Esophagus muscularis mucosa (tissue), 4 donors: ENCODE results near the gene SPIRE1. TPM values are rescaled to one million over a fixed set of nuclear protein-coding genes. Genes with fewer than 3 reads are reported as not detected.
A peak's percentile ranks its signal among the peaks of the same experiment; 100 is the strongest.

Experiments
- DNase-seq: peaks from one replicate; pipeline ENCODE4 v3.0.0-alpha.2; 2017; ENCODE audit errors: extremely low spot score
- H3K27ac ChIP-seq, 4 donors: fragments of 200-600 bp; sonication (generic); replicated peaks in 1 of 4; 1 replicate in 3 of 4; 2 replicates in 1 of 4; pipeline ENCODE4 v1.5.1; 2016 to 2019; ENCODE audit warnings: mild to moderate bottlenecking in 1 of 4
- H3K27me3 ChIP-seq, 4 donors: fragments of 200-600 bp; sonication (generic); one replicate each; pipeline versions ENCODE4 v1.5.1 to v1.6.0; 2016 to 2019
- H3K36me3 ChIP-seq, 4 donors: fragments of 200-600 bp; sonication (generic); one replicate each; pipeline ENCODE4 v1.5.1; 2016 to 2019
- H3K4me1 ChIP-seq, 4 donors: fragments of 200-600 bp; sonication (generic); one replicate each; pipeline ENCODE4 v1.5.1; 2016 to 2019
- H3K4me3 ChIP-seq, 4 donors: fragments of 200-600 bp; sonication (generic); 1 replicate in 2 of 4; 2 replicates in 2 of 4; pipeline ENCODE4 v1.5.1; 2016 to 2019; ENCODE audit warnings: mild to moderate bottlenecking in 4 of 4, moderate library complexity in 1 of 4
- H3K9me3 ChIP-seq, 4 donors: fragments of 200-600 bp; sonication (generic); 1 replicate in 3 of 4; 2 replicates in 1 of 4; pipeline ENCODE4 v1.5.1; 2016 to 2019
- CTCF ChIP-seq, 3 experiments: fragments of 200-600 bp in 2 of 3; fragments of 450-650 bp in 1 of 3; sonication (generic) in 2 of 3; IDR thresholded peaks; one replicate each; pipeline ENCODE4 v1.5.1; 2017 to 2019; ENCODE audit warnings: antibody characterized with exemption in 3 of 3, mild to moderate bottlenecking in 2 of 3, moderate library complexity in 1 of 3
- EP300 ChIP-seq: sonication (generic); formaldehyde crosslinking; IDR thresholded peaks from one replicate; pipeline ENCODE4 v1.6.1; 2017; ENCODE audit warnings: antibody characterized with exemption
- POLR2A ChIP-seq: fragments of 450-650 bp; IDR thresholded peaks from one replicate; pipeline ENCODE4 v1.6.1; 2017; ENCODE audit warnings: antibody characterized with exemption, moderate library complexity, mild to moderate bottlenecking, low read depth
- POLR2AphosphoS5 ChIP-seq, 2 donors: sonication (generic); formaldehyde crosslinking; IDR thresholded peaks; one replicate each; pipeline ENCODE4 v1.6.1; 2017; ENCODE audit warnings: antibody characterized with exemption in 2 of 2
- WGBS: methylation state at CpG from one replicate; pipeline ENCODE4 v1.1.5; 2018; 5-methylcytosine and 5-hydroxymethylcytosine counted together
- intact Hi-C: fragments of 100-400 bp; cut with DNase I; formaldehyde crosslinking; loops from one replicate; pipeline ENCODE4 v1.15.1; 2023
- total RNA-seq, 4 donors: library from RNA; depleted of rRNA; stranded (reverse); fragments of >200 nt; gene quantifications; one replicate each; pipeline versions ENCODE4 v1.1.0 to v1.2.1, GENCODE V29; 2016

Gene SPIRE1
- total RNA-seq, 4 donors from 2014 or later = 33.2 to 48.3 (median 40.2) TPM

GRCh38 chr18:12410081-12410481 is 247.8 kb downstream of the SPIRE1 start:
- 83% methylated on average over 9 of the region's 9 CpGs for WGBS
- TF ChIP-seq CTCF (IDR thresholded peaks at IDR 0.05) = no peak
- no peak for TF ChIP-seq POLR2AphosphoS5 (IDR thresholded peaks at IDR 0.05)
- no peak for TF ChIP-seq POLR2A
- no peak for TF ChIP-seq EP300
- H3K4me1 ChIP-seq = peaks cover 8 to 37% (median 22%) of the 10 kb centered on the region in 4 donors
- no peak overlapping the region for H3K27ac ChIP-seq
- peaks cover 0 to 5% (median 0%) of the 10 kb centered on the region in 4 donors for H3K36me3 ChIP-seq
- H3K27me3 ChIP-seq = no peaks in the 10 kb centered on the region
- intact Hi-C loops = no loop called here
- H3K9me3 ChIP-seq = no peaks in the 10 kb centered on the region
- no peak for DNase-seq
- H3K4me3 ChIP-seq = no peak overlapping the region

- no peaks in the 10 kb centered on the region for H3K27me3 ChIP-seq
- no peak overlapping the region for H3K27ac ChIP-seq
These were observed 248.4 kb downstream of the SPIRE1 start for GRCh38 chr18:12409469-12409868.

GRCh38 chr18:12408247-12408869 is 249.5 kb downstream of the SPIRE1 start:
- intact Hi-C loops = loop anchor here (5.0 kb wide), 1 partner anchor 249 kb away; the partner anchor contains the start of gene SPIRE1
- no peak for DNase-seq
- Histone ChIP-seq H3K4me3 (peak overlapping the region; percentile 66 to 82 (median 75)), H3K4me1 (peaks cover 8 to 37% (median 22%) of the 10 kb centered on the region in 4 donors), H3K27ac (peak overlapping the region; percentile 88 to 93 (median 92)), H3K9me3 (no peaks in the 10 kb centered on the region), H3K27me3 (no peaks in the 10 kb centered on the region), H3K36me3 (no peaks in the 10 kb centered on the region)
- TF ChIP-seq POLR2A (no peak), POLR2AphosphoS5 (IDR thresholded peaks at IDR 0.05) (no peak), EP300 (no peak), CTCF (IDR thresholded peaks at IDR 0.05) (no peak)
- 14% methylated on average over 9 of the region's 32 CpGs for WGBS

More at GRCh38 chr18:12409469-12409868, 248.4 kb downstream of the SPIRE1 start:
- no peak for TF ChIP-seq POLR2AphosphoS5 (IDR thresholded peaks at IDR 0.05)
- no peak for TF ChIP-seq POLR2A
- TF ChIP-seq EP300 = no peak
- TF ChIP-seq CTCF (IDR thresholded peaks at IDR 0.05) = no peak
- 66% methylated on average over 3 of the region's 3 CpGs for WGBS
- intact Hi-C loops = loop anchor here (5.0 kb wide), 1 partner anchor 248 kb away; the partner anchor contains the start of gene SPIRE1
- DNase-seq = no peak
- Histone ChIP-seq H3K4me1 (peaks cover 8 to 37% (median 22%) of the 10 kb centered on the region in 4 donors), H3K36me3 (peaks cover 0 to 5% (median 0%) of the 10 kb centered on the region in 4 donors), H3K9me3 (no peaks in the 10 kb centered on the region), H3K4me3 (no peak overlapping the region)

- Histone ChIP-seq H3K9me3 (no peaks in the 10 kb centered on the region), H3K27me3 (no peaks in the 10 kb centered on the region), H3K27ac (no peak overlapping the region), H3K4me1 (peaks cover 8 to 37% (median 22%) of the 10 kb centered on the region in 4 donors), H3K4me3 (peak overlapping the region in 1 of 4 donors; percentile 82), H3K36me3 (no peaks in the 10 kb centered on the region)
- no peak for DNase-seq
- intact Hi-C loops = loop anchor here (5.0 kb wide), 1 partner anchor 251 kb away; the partner anchor contains the start of gene SPIRE1
- WGBS = 90% methylated on average over 19 of the region's 19 CpGs
- TF ChIP-seq CTCF (IDR thresholded peaks at IDR 0.05) = no peak
- TF ChIP-seq POLR2A = no peak
- no peak for TF ChIP-seq EP300
- no peak for TF ChIP-seq POLR2AphosphoS5 (IDR thresholded peaks at IDR 0.05)
These were observed 251.4 kb downstream of the SPIRE1 start for GRCh38 chr18:12406371-12407111.
